SH-SY5Y (cell line): ENCODE results near the gene SLC2A3.

Experiments
- GATA2 ChIP-seq: IDR thresholded peaks from 2 replicates; pipeline ENCODE4 v1.6.1; 2011; ENCODE audit warnings: mild to moderate bottlenecking, low read depth, low read length
- GATA3 ChIP-seq: IDR thresholded peaks from 2 replicates; pipeline ENCODE4 v1.6.1; 2011; ENCODE audit warnings: low read depth, mild to moderate bottlenecking, low read length, moderate library complexity

The SLC2A3 gene

DNA sequence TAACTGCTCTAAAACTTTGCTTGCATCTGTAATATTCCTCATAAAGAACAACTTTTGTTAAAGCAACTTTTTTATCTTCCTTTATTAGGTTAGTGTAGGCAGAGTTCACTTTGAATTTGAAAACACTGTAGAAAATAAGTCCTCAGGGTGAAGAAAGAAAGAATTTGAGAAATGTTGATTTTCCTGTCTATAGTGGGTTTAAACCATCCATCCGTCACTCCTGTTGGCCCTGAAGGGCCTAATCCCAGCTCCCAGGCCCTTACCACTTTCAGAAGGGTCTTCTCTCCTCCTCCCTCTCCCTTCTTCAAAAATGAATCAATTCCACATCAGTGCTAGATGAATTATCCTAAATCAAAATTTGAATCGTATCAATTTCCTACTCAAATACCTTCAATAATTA lies 4.9 kb upstream of the SLC2A3 start:
- TF ChIP-seq GATA3 (no peak), GATA2 (no peak)

GRCh38 chr12:7937833-7938506 lies 2.0 kb upstream of the SLC2A3 start:
- no peak for TF ChIP-seq GATA2
- TF ChIP-seq GATA3: no peak

- TF ChIP-seq GATA2: no peak
- no peak for TF ChIP-seq GATA3
Observed at GRCh38 chr12:7934889-7935492, 996 bp downstream of the SLC2A3 start.

GRCh38 chr12:7934091-7934888 lies 1.7 kb downstream of the SLC2A3 start:
- TF ChIP-seq GATA2 (no peak), GATA3 (no peak)

DNA sequence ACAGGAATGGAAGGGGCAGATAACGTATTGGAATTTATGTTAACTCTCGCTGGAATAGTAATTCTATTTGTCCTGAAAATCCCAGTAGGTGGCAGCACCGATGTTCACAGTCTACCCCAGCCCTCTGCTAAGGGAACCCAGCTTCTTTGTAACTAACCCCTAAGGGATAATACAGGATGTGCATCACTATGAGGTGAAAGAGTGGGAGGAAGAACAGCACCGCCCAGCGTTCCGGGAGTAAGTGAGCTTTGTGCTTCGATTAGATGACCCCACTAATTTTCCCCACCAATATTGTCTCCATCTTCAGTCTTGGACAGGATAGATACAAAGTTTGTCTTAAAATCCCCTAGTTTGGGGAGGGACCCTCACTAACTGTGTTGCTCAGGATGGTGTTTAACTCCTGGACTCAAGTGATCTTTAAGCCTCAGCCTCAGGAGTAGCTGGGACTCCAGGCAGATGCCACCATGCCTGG lies 2.7 kb downstream of the SLC2A3 start:
- TF ChIP-seq GATA3 (no peak), GATA2 (no peak)

GRCh38 chr12:7929083-7929792 lies 6.7 kb downstream of the SLC2A3 start:
- TF ChIP-seq GATA3 (no peak), GATA2 (no peak)

DNA sequence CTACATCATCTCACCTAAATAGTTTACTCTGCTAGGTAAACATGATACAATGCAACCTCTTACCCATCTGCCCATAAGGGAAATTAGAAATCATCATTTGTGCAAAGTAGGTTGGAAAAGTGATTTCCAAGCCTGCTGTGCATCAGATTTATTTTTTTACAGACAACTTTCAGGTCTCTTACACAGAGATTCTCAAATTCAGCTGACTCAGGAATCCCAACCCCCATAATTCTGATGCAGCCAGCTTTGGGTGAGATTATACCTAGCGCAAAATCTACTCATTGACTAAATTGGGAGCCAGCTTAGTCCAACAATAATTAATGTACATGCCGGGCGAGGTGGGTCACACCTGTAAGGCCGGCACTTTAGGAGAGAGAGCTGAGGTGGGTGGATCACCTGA lies 8.5 kb downstream of the SLC2A3 start:
- TF ChIP-seq GATA2 (no peak), GATA3 (no peak)

GRCh38 chr12:7923241-7924236 lies 12.4 kb downstream of the SLC2A3 start:
- TF ChIP-seq GATA2 (no peak), GATA3 (no peak)

DNA sequence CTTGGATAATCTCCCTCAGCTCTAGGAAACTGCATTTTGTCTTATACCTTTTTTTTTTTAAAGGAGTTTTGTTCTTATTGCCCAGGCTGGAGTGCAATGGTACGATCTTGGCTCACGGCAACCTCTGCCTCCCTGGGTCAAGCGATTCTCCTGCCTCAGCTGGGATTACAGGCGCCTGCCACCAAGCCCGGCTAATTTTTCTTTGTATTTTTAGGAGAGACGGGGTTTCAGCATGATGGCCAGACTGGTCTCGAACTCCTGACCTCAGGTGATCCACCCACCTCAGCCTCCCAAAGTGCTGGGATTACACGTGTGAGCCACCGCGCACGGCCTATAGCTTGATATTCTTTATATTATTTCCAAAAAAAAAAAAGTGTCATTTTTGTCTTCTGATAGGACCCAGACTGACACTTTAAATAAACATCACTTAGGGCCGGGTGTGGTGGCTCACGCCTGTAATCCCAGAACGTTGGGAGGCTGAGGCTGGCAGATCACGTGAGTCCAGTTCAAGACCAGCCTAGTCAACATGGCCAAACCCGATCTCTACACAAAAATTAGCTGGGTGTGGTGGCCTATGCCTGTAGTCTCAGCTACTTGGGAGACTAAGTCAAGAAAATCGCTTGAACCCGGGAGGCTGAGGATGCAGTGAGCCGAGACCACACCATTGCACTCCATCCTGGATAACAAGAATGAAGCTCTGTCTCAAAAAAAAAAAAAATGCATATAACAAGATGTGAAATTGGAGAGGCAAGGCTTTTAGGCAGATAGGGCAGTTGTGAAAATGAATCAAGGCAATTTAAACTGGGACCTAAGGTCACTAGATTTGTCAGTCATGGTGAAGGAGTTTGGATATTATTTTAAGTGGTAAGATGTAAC lies 18.4 kb downstream of the SLC2A3 start:
- TF ChIP-seq GATA3 (no peak), GATA2 (no peak)

DNA sequence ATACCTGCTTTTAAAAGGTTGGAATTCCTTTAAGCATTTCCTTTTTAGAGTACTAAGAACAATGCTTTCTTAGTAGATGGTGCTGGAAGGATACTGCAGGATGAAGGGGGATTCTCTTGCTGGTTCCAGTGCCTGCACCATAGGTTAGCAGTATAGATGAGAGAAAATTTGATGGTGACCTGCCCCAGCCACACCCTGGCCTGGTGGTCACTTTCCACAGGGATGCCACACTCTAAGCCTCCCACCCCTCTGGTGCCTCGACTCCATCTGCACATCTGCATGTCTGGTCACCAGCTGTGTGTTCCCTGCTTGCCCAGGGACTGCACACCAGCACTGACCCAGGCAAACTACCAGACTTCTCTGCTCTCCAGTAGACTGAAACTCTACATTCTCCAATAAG lies 19.1 kb downstream of the SLC2A3 start:
- TF ChIP-seq GATA2 (no peak), GATA3 (no peak)

DNA sequence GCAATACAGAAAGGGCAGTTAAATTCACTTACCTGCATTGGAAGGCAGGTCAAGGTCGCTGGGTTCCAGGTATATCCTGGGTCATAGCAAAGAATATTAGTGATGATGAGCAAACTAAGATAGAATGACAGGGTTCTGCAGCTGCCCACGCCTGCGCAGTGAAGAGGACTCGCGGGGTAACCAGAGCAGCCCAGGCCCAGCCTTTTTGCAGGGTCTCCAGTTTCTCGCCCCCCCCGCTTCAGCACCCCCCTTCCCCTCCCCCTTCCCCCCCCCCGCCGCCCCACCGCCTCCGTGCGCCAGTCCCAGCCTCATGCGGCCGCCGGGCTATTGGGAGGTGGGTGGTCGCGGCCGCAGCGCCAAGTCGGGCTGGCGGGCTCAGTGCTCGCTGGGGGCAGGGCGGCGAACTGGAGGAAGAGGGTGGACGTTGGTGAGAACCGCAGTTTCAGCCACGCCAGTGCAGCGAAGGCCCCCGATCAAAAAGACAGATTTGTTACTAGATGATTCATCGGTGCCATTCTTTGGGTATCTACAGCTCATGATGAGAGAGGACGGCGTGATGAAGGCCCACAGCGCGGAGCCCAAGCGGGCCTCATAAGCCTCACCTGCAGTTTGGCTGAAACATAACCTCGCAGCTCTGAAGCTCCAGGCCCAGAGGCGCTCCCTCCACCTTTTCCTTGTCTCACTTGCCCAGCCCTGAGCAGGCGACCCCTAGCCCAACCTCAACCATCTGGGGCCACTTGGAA lies 20.2 kb downstream of the SLC2A3 start:
- TF ChIP-seq GATA3: no peak
- no peak for TF ChIP-seq GATA2
